T-helper 17 cell (primary cell): ENCODE data around the gene CENPB. TPM values are rescaled to one million over a fixed set of nuclear protein-coding genes. Genes with fewer than 3 reads are reported as not detected.

Experiments used
- ATAC-seq: fragments of 150-1000 bp; cut with Tn5 transposase; 2 replicates; pipeline ENCODE4 v1.10.0; 2021; ENCODE audit warnings: mild to moderate bottlenecking, moderate library complexity
- DNase-seq, 3 donors: peaks; one replicate each; pipeline versions ENCODE4 v3.0.0 to v3.0.0-alpha.2; 2020 to 2021
- H3K9me3 ChIP-seq: one replicate; pipeline ENCODE4 v1.7.0; 2013; ENCODE audit warnings: low read length, mild to moderate bottlenecking; ENCODE audit not compliant: control insufficient read depth, poor library complexity, severe bottlenecking
- H3K27ac Mint-ChIP-seq: one replicate; pipeline ENCODE4 v1.8.0; 2022; ENCODE audit warnings: mild to moderate bottlenecking, moderate library complexity, mixed read lengths
- H3K27me3 Mint-ChIP-seq: one replicate; pipeline ENCODE4 v1.8.0; 2022; ENCODE audit warnings: mixed read lengths
- H3K36me3 Mint-ChIP-seq: one replicate; pipeline ENCODE4 v1.8.0; 2022; ENCODE audit warnings: low read depth, mixed read lengths
- H3K4me1 Mint-ChIP-seq: one replicate; pipeline ENCODE4 v1.8.0; 2022; ENCODE audit warnings: mild to moderate bottlenecking, mixed read lengths
- H3K4me3 Mint-ChIP-seq: one replicate; pipeline ENCODE4 v1.8.0; 2022; ENCODE audit warnings: mild to moderate bottlenecking, moderate library complexity, mixed read lengths
- total RNA-seq, 4 donors: library from RNA in 2 of 4; stranded (reverse) in 2 of 4; gene quantifications; one replicate each; pipeline ENCODE4 v1.2.3 and lab custom pipeline; 2022 to 2026

The CENPB gene
- total RNA-seq, 2 donors from 2014 or later, result 36.9 to 40.2 TPM

GRCh38 chr20:3803289-3803688 is 16.7 kb upstream of the CENPB start:
- H3K27me3 Mint-ChIP-seq, result no peaks in the 10 kb centered on the region
- DNase-seq, result no peak
- H3K4me1 Mint-ChIP-seq, result peaks cover 60% of the 10 kb centered on the region
- H3K4me3 Mint-ChIP-seq, result no peak overlapping the region
- ATAC-seq, result no peak
- H3K27ac Mint-ChIP-seq, result peak overlapping the region; percentile 95
- no peaks in the 10 kb centered on the region for H3K9me3 ChIP-seq
- H3K36me3 Mint-ChIP-seq, result peaks cover 22% of the 10 kb centered on the region

DNA sequence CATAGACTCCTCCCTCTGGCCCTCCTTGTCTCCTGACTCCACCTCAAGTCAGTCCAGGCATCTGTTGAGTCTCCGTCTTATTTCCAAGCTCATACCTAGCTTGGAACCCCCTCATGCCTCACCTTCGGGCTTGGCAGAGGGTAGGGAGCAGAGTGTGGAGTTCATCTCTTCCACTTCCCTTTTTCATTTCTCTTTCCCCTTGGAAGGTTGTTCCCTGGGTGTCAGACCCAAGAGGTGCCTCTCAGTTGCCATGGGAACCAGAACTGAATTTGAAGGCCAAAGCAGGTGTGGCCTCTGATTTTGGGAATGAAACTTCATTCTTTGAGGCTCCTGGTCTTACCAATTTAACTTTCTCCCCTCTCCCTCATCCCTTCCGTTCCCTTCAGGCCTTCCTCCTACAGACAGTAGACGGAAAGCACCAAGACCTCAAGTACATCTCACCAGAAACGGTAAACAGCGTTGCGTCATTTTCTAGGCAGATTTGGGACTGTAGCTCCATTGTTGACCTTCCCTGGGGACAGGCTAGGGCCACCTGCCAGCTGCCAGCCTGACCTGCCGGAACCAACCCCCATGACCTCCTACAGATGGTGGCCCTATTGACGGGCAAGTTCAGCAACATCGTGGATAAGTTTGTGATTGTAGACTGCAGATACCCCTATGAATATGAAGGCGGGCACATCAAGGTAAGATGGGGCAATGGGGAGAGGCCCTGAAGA is 16.1 kb upstream of the CENPB start:
- Mint-ChIP-seq H3K4me1 (peaks cover 64% of the 10 kb centered on the region), H3K36me3 (peaks cover 25% of the 10 kb centered on the region), H3K27ac (peak overlapping the region; percentile 95), H3K4me3 (peak overlapping the region; percentile 33), H3K27me3 (no peaks in the 10 kb centered on the region)
- no peak for DNase-seq
- ATAC-seq, result no peak
- H3K9me3 ChIP-seq, result no peaks in the 10 kb centered on the region

DNA sequence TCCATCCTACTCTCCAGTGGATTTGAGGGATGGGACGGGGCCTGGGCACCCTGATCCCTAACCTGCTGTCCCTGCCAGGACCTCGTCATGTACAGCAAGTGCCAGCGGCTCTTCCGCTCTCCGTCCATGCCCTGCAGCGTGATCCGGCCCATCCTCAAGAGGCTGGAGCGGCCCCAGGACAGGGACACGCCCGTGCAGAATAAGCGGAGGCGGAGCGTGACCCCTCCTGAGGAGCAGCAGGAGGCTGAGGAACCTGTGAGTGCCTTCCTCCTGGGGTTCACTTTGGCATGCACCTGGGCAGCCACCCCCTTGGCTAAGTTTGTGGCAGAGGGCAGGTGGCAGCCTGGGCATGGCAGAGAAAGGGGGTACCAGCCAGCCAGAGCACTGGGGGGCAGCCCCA is 15.3 kb upstream of the CENPB start:
- no peaks in the 10 kb centered on the region for H3K27me3 Mint-ChIP-seq
- H3K4me3 Mint-ChIP-seq, result peak overlapping the region; percentile 15
- H3K36me3 Mint-ChIP-seq, result peaks cover 28% of the 10 kb centered on the region
- ATAC-seq (no peak), DNase-seq (no peak)
- peak overlapping the region; percentile 95 for H3K27ac Mint-ChIP-seq
- H3K4me1 Mint-ChIP-seq, result peaks cover 59% of the 10 kb centered on the region
- no peaks in the 10 kb centered on the region for H3K9me3 ChIP-seq

DNA sequence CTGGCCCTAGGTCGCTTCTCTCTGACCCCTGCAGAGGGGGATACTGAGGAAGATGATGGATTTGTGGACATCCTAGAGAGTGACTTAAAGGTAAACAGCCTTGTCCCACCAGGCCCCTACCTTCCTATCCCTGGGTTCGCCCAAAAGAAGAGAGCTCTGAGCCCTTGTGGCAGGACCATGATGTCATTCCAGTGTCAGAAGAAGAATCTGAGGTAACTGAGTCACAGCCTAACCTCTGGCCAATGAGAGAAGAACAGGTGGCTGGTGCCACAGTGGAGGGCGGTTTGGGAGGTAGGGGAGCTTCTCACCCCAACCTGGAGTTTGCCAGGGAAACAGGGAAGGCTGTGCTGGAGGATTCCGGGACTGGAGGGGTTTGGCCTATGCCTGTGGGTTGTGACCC is 14.8 kb upstream of the CENPB start:
- peak overlapping the region; percentile 15 for H3K4me3 Mint-ChIP-seq
- H3K9me3 ChIP-seq, result no peaks in the 10 kb centered on the region
- H3K27ac Mint-ChIP-seq, result peak overlapping the region; percentile 95
- ATAC-seq (no peak), DNase-seq (no peak)
- H3K36me3 Mint-ChIP-seq, result peaks cover 28% of the 10 kb centered on the region
- no peaks in the 10 kb centered on the region for H3K27me3 Mint-ChIP-seq
- H3K4me1 Mint-ChIP-seq, result peaks cover 58% of the 10 kb centered on the region

DNA sequence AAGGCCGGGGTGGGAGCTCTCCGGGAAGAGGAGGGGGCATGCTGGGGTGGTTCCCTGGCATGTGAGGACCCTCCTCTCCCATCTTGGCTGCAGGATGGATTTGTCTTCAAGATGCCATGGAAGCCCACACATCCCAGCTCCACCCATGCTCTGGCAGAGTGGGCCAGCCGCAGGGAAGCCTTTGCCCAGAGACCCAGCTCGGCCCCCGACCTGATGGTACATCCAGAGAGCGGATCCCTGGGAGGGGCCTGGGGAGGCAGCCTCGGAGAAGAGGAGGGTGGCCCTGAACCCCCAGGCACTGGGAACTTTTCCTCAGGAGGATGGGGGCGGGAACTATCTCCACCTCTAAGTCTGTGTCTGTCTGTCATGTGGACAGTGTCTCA is 14.3 kb upstream of the CENPB start:
- ATAC-seq, result no peak
- Mint-ChIP-seq H3K4me1 (peaks cover 58% of the 10 kb centered on the region), H3K27ac (peak overlapping the region; percentile 95), H3K4me3 (no peak overlapping the region), H3K27me3 (no peaks in the 10 kb centered on the region), H3K36me3 (peaks cover 26% of the 10 kb centered on the region)
- no peak for DNase-seq
- no peaks in the 10 kb centered on the region for H3K9me3 ChIP-seq

DNA sequence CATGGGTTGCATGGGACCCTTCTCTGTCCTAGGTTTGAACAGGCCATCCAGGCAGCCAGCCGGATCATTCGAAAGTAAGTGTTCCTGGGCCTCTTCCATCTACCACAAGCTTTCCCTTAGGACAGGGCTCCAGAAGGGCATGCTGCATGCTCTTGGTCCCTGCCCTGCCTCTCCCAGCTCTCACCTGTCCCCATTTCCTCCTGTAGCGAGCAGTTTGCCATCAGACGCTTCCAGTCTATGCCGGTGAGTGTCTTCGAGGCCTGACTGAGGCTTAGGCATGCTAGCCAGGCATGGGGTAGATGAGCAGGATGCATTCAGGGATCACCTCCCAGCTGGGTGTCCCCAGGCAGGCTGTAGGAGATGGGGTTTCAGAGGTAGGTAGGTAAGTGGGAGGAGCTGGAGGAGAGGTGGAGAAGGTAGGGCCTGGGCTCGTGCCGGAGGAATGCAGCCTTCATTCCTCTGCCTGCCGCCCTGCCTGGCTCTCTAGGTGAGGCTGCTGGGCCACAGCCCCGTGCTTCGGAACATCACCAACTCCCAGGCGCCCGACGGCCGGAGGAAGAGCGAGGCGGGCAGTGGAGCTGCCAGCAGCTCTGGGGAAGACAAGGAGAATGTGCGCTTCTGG is 13.8 kb upstream of the CENPB start:
- H3K4me1 Mint-ChIP-seq, result peaks cover 57% of the 10 kb centered on the region
- peaks cover 23% of the 10 kb centered on the region for H3K36me3 Mint-ChIP-seq
- no peaks in the 10 kb centered on the region for H3K27me3 Mint-ChIP-seq
- H3K27ac Mint-ChIP-seq, result peak overlapping the region; percentile 95
- ATAC-seq, result no peak
- H3K4me3 Mint-ChIP-seq, result peak overlapping the region; percentile 100
- no peaks in the 10 kb centered on the region for H3K9me3 ChIP-seq
- no peak for DNase-seq

DNA sequence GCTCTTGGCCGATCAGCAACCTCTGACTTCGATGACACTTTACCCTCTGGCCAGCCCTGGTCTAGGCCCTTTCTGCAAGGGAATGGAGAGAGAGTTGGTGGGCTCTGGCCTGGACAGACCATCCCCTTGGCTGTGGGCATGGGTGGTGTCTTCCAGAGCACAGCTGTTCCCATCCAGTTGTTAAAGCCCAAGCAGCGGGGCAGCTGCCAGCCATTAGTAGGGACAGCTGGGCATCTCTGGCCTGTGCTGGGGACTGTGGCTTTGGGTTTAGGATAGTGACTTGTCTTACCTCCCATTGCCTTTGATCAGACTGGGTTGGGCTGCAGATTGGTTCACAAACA is 12.3 kb upstream of the CENPB start:
- H3K4me1 Mint-ChIP-seq, result peaks cover 49% of the 10 kb centered on the region
- ATAC-seq (peak; percentile 14), DNase-seq (no peak)
- no peaks in the 10 kb centered on the region for H3K9me3 ChIP-seq
- peaks cover 15% of the 10 kb centered on the region for H3K36me3 Mint-ChIP-seq
- H3K27me3 Mint-ChIP-seq, result no peaks in the 10 kb centered on the region
- peak overlapping the region; percentile 100 for H3K4me3 Mint-ChIP-seq
- peak overlapping the region; percentile 95 for H3K27ac Mint-ChIP-seq

DNA sequence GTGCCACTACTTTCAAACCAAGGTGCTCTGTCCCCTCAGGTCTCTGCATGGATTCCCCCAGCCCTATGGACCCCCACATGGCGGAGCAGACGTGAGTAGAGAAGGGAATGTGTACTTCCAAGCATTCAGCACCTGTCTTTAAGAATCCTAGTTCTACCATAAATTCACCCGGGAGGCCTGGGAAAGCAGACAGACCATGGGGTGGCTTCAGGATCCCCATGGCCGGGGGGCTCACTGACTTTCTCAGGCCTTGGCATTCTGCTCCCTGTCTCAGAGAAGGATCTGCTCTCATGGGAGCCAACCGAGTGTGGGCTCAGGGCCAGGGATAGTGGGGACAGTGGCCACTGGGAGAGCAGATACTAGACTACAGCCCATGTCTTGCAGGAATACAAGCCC is 11.8 kb upstream of the CENPB start:
- Mint-ChIP-seq H3K27ac (peak overlapping the region; percentile 95), H3K36me3 (peaks cover 12% of the 10 kb centered on the region), H3K4me1 (peaks cover 44% of the 10 kb centered on the region), H3K27me3 (no peaks in the 10 kb centered on the region), H3K4me3 (peak overlapping the region; percentile 100)
- DNase-seq (no peak), ATAC-seq (no peak)
- H3K9me3 ChIP-seq, result no peaks in the 10 kb centered on the region

DNA sequence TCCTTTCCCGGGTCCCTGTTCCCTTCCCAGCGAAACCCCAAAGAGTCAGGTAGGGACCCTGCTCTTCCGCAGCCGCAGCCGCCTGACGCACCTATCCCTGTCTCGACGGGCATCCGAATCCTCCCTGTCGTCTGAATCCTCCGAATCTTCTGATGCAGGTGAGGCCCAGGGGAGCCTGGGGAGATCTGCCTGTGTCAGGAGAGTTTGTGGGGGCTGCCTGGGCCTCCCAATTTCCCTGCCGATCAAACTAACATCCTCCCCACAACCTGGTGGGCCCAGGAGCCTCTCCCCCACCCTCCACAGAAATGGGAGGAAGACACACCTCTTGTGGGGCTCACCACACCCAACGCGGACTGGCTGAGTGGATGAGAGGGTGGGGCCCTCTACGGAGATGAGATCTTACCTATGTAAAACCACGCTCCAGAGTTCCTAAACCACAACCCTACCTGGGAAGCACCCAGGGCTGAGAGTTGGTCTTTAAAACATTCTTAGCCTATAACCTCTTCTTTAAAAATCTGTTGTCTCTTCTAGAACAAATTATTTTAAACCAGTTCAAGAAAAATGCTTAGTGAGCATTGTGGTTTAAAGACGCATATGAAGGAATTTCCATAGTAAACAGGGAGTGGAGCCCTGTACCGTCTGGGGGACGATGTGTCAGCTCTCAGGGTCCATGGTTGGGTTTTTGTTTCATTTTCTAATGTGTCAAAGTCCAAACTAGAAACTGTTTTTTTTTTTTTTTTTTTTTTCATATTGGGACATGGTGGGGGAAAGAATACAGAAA is 11.2 kb upstream of the CENPB start:
- peak; percentile 33 for ATAC-seq
- no peaks in the 10 kb centered on the region for H3K9me3 ChIP-seq
- peak in 1 of 3 donors; percentile 44 for DNase-seq
- H3K27me3 Mint-ChIP-seq, result no peaks in the 10 kb centered on the region
- H3K27ac Mint-ChIP-seq, result peak overlapping the region; percentile 95
- H3K4me3 Mint-ChIP-seq, result peak overlapping the region; percentile 100
- peaks cover 12% of the 10 kb centered on the region for H3K36me3 Mint-ChIP-seq
- peaks cover 42% of the 10 kb centered on the region for H3K4me1 Mint-ChIP-seq

- Mint-ChIP-seq H3K27me3 (no peaks in the 10 kb centered on the region), H3K36me3 (peaks cover 12% of the 10 kb centered on the region), H3K4me3 (peak overlapping the region; percentile 100), H3K27ac (peak overlapping the region; percentile 95), H3K4me1 (peaks cover 37% of the 10 kb centered on the region)
- no peak for DNase-seq
- ATAC-seq, result no peak
- no peaks in the 10 kb centered on the region for H3K9me3 ChIP-seq
These were observed 10.6 kb upstream of the CENPB start for GRCh38 chr20:3797226-3797545.

- peak overlapping the region; percentile 95 for H3K27ac Mint-ChIP-seq
- peaks cover 12% of the 10 kb centered on the region for H3K36me3 Mint-ChIP-seq
- H3K4me3 Mint-ChIP-seq, result peak overlapping the region; percentile 100
- H3K9me3 ChIP-seq, result no peaks in the 10 kb centered on the region
- H3K4me1 Mint-ChIP-seq, result peaks cover 34% of the 10 kb centered on the region
- no peak for ATAC-seq
- DNase-seq, result no peak
- H3K27me3 Mint-ChIP-seq, result no peaks in the 10 kb centered on the region
These were observed 10.1 kb upstream of the CENPB start for GRCh38 chr20:3796477-3797225.

DNA sequence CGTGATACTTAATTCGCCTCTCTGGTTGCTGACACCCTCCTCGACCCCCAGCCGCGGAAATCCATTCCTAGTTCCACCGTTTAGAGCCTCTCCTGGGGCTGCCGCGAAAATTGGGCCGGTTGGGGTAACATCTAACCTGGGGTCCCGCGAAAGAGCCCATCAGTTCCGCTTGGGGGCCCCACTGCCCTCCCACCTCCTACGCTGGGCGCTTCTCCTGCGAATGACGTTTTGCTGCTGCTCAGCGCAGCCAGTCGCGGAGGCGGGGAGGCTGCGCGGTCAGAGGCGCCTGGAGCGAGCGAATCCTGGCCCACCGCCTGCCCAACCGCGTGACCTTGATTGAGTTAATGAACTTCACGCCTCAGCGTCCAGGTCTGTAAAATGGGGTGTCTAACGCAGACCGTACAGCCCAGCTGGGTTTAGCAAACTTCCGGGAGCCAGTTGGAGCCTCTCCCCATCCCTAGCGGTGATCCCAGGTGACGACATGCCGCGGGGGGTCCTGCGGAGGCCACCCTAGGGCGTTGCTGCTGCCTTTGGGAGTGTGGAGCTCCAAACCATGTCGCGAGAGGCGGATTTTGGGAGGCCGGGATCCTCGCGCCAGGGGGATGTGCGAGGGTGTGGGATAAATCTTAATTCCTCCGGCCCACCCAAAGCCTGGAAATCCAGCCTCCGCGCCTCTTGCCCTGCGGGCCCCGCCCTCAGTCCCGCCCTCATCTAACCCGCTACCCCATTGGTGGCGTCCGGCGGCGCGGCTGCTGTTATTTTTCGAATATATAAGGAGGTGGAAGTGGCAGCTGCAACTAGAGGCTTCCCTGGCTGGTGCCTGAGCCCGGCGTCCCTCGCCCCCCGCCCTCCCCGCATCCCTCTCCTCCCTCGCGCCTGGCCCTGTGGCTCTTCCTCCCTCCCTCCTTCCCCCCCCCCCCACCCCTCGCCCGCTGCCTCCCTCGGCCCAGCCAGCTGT is 9.2 kb upstream of the CENPB start, which contains the start of gene CDC25B:
CDC25B (plus strand) TSS at position 800 of the 958 bp plus-strand sequence. CDS start 222 bp downstream, outside the sequence.
- Mint-ChIP-seq H3K36me3 (peaks cover 12% of the 10 kb centered on the region), H3K4me1 (peaks cover 37% of the 10 kb centered on the region)
- peak; percentile 84 for ATAC-seq

More for the DNA sequence above, 9.2 kb upstream of the CENPB start, which contains the start of gene CDC25B:
- peak; percentile 74 to 85 (median 80) for DNase-seq
- Mint-ChIP-seq H3K27ac (peak within 1 kb of the TSS; percentile 95), H3K27me3 (no peaks in the 10 kb centered on the region), H3K4me3 (peak within 1 kb of the TSS; percentile 100)
- no peaks in the 10 kb centered on the region for H3K9me3 ChIP-seq
